Stimulated activated CD4-positive, alpha-beta T cell treated with anti-CD3 and anti-CD28 coated beads, Interleukin-4, amount 100 ng/mL, for 48 hours (primary cell): Measurements from ENCODE around the gene SEC14L1.

Source experiments
- DNase-seq, 2 donors: peaks; one replicate each; pipeline ENCODE4 v3.0.0-alpha.2; 2020; ENCODE audit warnings: low read depth in 2 of 2

The SEC14L1 gene

GRCh38 chr17:77191244-77191643 lies 50.5 kb downstream of the SEC14L1 start:
- DNase-seq, result no peak

DNA sequence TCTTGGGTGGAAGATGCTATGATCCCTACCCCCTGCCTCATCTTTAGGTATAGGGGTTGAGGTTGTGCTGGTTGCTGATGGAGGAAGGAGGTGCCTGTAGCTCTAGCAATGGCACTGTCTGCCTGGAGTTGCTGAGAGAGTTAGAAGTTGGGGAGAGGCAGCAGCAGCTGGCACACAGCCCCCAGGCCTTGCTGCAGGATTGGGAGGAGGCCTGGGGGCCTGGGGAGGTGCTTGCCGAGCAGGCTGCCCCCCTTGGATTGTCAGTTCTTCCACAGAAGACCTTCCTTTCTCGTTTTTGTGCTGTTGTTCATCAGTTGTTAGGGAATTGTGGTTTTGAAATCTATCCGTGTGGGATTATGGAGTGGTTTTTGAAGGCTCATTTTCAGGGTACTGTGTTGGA lies 52.9 kb downstream of the SEC14L1 start:
- DNase-seq, result no peak

DNA sequence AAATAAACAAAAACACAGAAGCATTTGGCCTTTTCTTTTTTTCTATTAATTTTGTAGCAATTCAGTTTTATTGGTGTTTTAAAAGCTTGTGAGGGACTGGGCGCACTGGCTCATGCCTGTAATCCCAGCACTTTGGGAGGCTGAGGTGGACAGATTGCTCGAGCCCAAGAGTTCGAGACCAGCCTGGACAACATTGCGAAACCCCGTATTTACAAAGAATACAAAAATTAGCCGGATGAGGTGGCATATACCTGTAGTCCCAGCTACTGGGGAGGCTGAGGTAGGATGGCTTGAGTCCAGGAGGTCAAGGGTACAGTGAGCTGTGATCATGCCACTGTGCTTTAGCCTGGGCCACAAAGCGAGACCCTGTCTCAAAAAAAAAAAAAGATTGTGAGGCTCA lies 53.4 kb downstream of the SEC14L1 start:
- DNase-seq, result no peak

DNA sequence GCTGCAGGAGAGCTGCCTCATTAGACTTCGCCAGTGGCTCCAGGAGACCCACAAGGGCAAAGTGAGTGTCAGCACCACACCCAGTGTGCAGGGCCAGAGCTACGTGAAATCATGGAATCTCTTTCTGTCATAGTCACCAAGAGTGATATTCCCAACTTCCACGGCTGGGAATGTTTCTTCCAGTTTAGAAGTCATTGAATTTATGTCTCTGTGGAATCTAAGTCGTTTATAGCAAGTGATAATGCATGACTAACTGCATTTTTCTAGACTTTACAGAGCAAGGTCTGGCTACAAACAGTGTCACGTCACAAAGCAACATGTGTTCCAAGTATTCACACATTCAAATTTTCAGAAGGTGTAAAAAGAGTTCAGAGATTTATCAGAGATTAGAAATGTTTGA lies 55.5 kb downstream of the SEC14L1 start:
- DNase-seq, result no peak

GRCh38 chr17:77197115-77197514 lies 56.3 kb downstream of the SEC14L1 start:
- DNase-seq, result no peak

- DNase-seq, result no peak
Measured at GRCh38 chr17:77200711-77201110, 59.9 kb downstream of the SEC14L1 start.

DNA sequence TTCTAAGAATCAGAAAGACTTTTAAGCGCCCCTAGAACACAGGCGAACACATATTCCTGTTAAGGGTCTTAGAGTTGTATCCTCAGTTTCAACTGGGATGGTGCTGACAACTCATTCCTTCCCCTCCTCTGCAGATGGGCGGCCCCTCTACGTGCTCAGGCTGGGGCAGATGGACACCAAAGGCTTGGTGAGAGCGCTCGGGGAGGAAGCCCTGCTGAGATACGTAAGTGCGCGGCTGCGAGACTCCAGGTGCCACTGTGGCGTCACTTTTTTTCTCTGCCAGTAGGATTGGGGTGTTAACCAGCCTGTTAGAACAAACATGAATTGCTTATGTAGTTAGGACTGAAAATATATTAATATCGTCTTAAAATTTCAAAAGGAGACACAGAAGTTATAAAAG lies 62.7 kb downstream of the SEC14L1 start:
- DNase-seq, result no peak

GRCh38 chr17:77203846-77204245 lies 63.1 kb downstream of the SEC14L1 start:
- no peak for DNase-seq

GRCh38 chr17:77204536-77204935 lies 63.8 kb downstream of the SEC14L1 start:
- no peak for DNase-seq

GRCh38 chr17:77205396-77206125 lies 64.8 kb downstream of the SEC14L1 start:
- no peak for DNase-seq

- DNase-seq, result no peak
Measured at GRCh38 chr17:77206158-77206956, 65.6 kb downstream of the SEC14L1 start.

DNA sequence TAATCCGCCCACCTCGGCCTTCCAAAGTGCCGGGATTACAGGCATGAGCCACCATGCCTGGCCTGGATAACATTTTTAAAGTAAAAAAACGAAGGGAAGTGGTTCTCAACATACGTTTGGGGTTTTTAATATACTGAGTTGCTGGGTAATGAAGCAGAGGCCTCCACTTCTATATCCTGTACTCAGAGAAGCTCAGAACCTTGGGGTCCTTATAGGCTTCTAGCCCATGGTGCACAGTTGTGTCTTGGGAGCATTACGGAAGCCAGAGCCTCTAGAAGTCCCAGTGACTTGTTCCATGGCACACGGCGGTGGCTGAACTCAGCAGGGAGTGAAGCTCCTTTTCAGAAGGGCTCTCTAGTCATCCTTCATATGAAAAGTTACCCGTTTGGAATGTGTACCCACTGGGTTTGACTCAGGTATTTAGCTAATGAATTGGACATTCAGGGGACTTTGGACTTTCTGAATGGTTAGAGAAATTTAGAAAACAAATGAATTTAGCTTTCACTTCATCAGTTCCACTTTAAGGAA lies 67.0 kb downstream of the SEC14L1 start:
- DNase-seq, result no peak

DNA sequence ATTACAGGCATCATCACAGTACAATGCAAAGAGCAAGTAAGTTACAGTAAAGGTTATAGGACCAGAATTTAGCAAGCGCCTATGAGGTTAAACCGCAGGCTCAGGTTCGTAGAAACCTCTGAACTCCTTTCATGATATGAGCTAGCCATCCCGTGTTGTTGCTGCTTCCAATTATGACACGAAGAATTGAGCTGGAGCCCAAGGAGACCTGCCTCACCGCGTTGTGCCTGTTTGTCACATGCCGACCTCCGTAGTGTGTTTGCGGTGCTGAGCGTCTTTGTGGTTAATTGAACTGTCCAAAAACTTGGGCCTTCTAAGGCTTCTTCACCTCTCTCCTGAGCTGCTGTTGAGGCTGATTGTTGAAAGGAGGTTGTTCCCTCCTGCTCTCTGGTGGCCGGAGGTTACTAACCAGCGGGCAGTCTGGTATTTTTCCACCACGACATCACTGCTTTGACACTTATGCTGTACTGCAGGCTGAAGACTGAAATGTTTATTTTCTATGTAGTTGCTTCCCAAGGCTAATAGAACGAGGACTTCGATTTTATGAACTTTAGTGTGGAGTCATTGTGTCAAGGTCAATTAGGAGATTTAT lies 67.5 kb downstream of the SEC14L1 start:
- DNase-seq, result no peak

- DNase-seq, result no peak
Measured at GRCh38 chr17:77208856-77209255, 68.1 kb downstream of the SEC14L1 start.

GRCh38 chr17:77209330-77209748 lies 68.6 kb downstream of the SEC14L1 start:
- no peak for DNase-seq

DNA sequence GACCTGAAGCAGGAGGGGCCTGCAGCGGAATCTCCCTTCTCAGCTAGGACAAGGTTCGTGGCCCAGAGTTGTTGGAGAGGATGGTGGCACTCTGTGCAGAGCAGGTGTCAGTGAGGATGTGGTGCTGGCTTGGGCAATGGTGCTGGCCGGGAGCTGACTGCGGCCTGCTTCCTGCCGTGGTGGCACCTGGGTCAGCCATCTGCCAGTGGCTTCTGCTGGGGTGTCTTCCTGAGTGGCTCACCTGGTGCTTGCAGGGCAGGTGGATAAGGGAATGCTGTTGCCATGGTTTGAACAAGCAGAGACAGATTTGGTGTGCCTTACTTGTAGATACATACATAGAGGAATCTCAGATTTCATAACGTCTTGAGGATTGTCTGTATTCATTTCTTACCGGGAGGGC lies 69.6 kb downstream of the SEC14L1 start:
- no peak for DNase-seq

- DNase-seq, result no peak
Measured at GRCh38 chr17:77210946-77211541, 70.3 kb downstream of the SEC14L1 start.

GRCh38 chr17:77211681-77212080 lies 70.9 kb downstream of the SEC14L1 start:
- DNase-seq, result no peak

- no peak for DNase-seq
Measured at GRCh38 chr17:77212081-77212832, 71.5 kb downstream of the SEC14L1 start.

DNA sequence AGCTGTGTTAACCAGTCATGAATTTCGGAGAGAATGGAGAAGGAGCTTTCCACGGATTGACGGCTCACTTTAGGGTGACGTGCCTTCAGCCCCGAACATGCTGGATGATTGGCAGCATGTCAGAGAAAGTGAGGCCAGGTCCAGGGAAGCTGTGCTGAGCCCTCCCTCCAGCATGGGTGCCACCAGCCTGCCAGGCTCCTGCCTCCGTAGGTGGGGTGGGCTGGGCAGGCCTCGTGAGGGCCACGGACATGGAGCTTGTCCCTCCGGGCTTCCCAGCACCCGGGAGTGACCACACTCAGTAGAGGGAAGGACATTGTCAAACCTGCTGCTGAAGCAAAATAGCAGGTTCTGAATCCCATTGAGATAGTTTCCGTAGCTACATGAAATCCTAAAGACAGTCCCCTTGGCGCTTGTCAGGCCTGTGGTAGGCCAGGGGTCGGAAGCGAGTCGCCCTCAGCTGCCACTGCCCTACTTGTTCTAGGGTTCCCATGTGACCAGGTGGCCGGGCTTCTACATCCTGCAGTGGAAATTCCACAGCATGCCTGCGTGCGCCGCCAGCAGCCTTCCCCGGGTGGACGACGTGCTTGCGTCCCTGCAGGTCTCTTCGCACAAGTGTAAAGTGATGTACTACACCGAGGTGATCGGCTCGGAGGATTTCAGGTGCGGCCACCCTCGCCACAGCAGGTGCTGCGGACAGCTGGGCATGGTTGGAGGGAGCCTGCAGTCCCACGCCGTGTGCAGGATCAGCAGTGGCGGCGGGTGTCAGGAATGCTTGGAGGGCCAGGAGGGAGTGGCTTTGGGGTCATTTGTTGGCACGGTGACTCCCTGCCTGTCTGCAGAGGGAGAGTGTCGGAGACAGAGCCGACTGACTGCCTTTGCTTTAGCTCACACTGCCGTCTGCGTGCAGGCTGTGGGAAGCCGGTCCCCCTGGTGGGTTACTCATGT lies 72.3 kb downstream of the SEC14L1 start:
- DNase-seq, result no peak
